H1 (cell line): ENCODE measurements around the gene USP24. TPM values are rescaled to one million over a fixed set of nuclear protein-coding genes. Genes with fewer than 3 reads are reported as not detected.

Source experiments
- CTCF ChIA-PET: fragments of 300-600 bp; sonication (Branson Sonifier 250); formaldehyde crosslinking; loops from one replicate; lab custom pipeline; 2021; ENCODE audit not compliant: partially characterized antibody; lab: Charles Lee
- POLR2A ChIA-PET: fragments of 300-600 bp; sonication (Branson Sonifier 250); formaldehyde crosslinking; loops from one replicate; lab custom pipeline; 2021; ENCODE audit warnings: inconsistent platforms; ENCODE audit not compliant: partially characterized antibody; lab: Charles Lee
- DNase-seq, 2 experiments: peaks; one replicate each; pipeline versions ENCODE4 v3.0.0 to v3.0.0-alpha.2; 2010 to 2022; ENCODE audit warnings: low spot score in 2 of 2, low read depth in 1 of 2, mixed read lengths in 1 of 2
- FAIRE-seq: peaks from 2 replicates; lab custom pipeline; 2011; peaks lifted over from hg19 to GRCh38; lab: Jason Lieb, UNC
- H2AFZ ChIP-seq: 2 replicates; pipeline ENCODE4 v1.8.1; 2012; ENCODE audit warnings: low read length, inconsistent platforms
- H2AK5ac ChIP-seq: 2 replicates; pipeline ENCODE4 v1.6.1; 2013; ENCODE audit warnings: low read depth, low read length
- H2BK120ac ChIP-seq: replicated peaks from 2 replicates; pipeline ENCODE3; 2013; ENCODE audit warnings: low read depth, low read length, inconsistent platforms
- H2BK12ac ChIP-seq: 2 replicates; pipeline ENCODE4 v1.6.1; 2013; ENCODE audit warnings: low read depth, low read length
- H2BK15ac ChIP-seq: 2 replicates; pipeline ENCODE4 v1.6.1; 2013; ENCODE audit warnings: low read length
- H2BK20ac ChIP-seq: 2 replicates; pipeline ENCODE4 v1.6.1; 2013; ENCODE audit warnings: low read length
- H2BK5ac ChIP-seq: 2 replicates; pipeline ENCODE4 v1.6.1; 2013; ENCODE audit warnings: low read depth, low read length
- H3K14ac ChIP-seq: 2 replicates; pipeline ENCODE4 v1.6.1; 2013; ENCODE audit warnings: inconsistent platforms; ENCODE audit not compliant: insufficient read length
- H3K18ac ChIP-seq: 2 replicates; pipeline ENCODE4 v1.6.1; 2013; ENCODE audit warnings: low read length; ENCODE audit errors: extremely low read depth
- H3K23ac ChIP-seq: 2 replicates; pipeline ENCODE4 v1.6.1; 2013; ENCODE audit warnings: inconsistent platforms; ENCODE audit not compliant: insufficient read length
- H3K23me2 ChIP-seq: 2 replicates; pipeline ENCODE4 v1.6.1; 2013; ENCODE audit warnings: low read depth, low read length
- H3K27ac ChIP-seq: 2 replicates; pipeline ENCODE4 v1.6.1; 2011; ENCODE audit warnings: low read depth, low read length, inconsistent platforms
- H3K27me3 ChIP-seq, 4 experiments: replicated peaks in 1 of 4; 1 replicate in 1 of 4; 2 replicates in 3 of 4; pipeline versions ENCODE4 v1.6.1 to v1.8.1; 2011 to 2013; ENCODE audit warnings: low read length in 3 of 4, mild to moderate bottlenecking in 3 of 4, inconsistent platforms in 2 of 4, mixed read lengths in 2 of 4, moderate library complexity in 1 of 4; ENCODE audit not compliant: control insufficient read depth in 3 of 4, insufficient read depth in 3 of 4; ENCODE audit errors: extremely low read depth in 1 of 4
- H3K36me3 ChIP-seq, 4 experiments: 2 replicates each; pipeline versions ENCODE4 v1.6.1 to v1.8.1; 2011 to 2013; ENCODE audit warnings: mild to moderate bottlenecking in 4 of 4, low read length in 3 of 4, moderate library complexity in 2 of 4, control low read depth in 1 of 4, inconsistent platforms in 1 of 4; ENCODE audit not compliant: insufficient read depth in 4 of 4, control insufficient read depth in 2 of 4
- H3K4ac ChIP-seq: replicated peaks from 2 replicates; pipeline ENCODE3; 2013; ENCODE audit warnings: low read length, low read depth, mixed read lengths, inconsistent platforms; ENCODE audit not compliant: insufficient read length
- H3K4me1 ChIP-seq, 4 experiments: replicated peaks in 1 of 4; 1 replicate in 1 of 4; 2 replicates in 3 of 4; pipeline versions ENCODE4 v1.6.1 to v1.8.1; 2011 to 2013; ENCODE audit warnings: low read length in 3 of 4, inconsistent platforms in 2 of 4, mixed read lengths in 1 of 4; ENCODE audit not compliant: insufficient read depth in 4 of 4, control insufficient read depth in 3 of 4
- H3K4me2 ChIP-seq, 2 experiments: 2 replicates each; pipeline versions ENCODE4 v1.6.1 to v1.8.1; 2011 to 2013; ENCODE audit warnings: low read depth in 2 of 2, low read length in 2 of 2, control low read depth in 1 of 2, inconsistent platforms in 1 of 2, mild to moderate bottlenecking in 1 of 2; ENCODE audit not compliant: insufficient read depth in 1 of 2
- H3K4me3 ChIP-seq, 4 experiments: fragments of 200-600, 300-600 bp in 1 of 4; sonication (generic), shearing (Covaris generic), sonication (Bioruptor Twin) in 1 of 4; 2 replicates each; pipeline versions ENCODE4 v1.5.1 to v1.8.1; 2011 to 2016; ENCODE audit warnings: low read length in 4 of 4, low read depth in 3 of 4, control low read depth in 2 of 4, inconsistent platforms in 2 of 4, mild to moderate bottlenecking in 2 of 4, mixed read lengths in 1 of 4, moderate library complexity in 1 of 4; ENCODE audit not compliant: insufficient read depth in 2 of 4; ENCODE audit errors: extremely low read depth in 1 of 4
- H3K56ac ChIP-seq: replicated peaks from 2 replicates; pipeline ENCODE3; 2013; ENCODE audit warnings: low read depth, mild to moderate bottlenecking, mixed read lengths, low read length, inconsistent platforms; ENCODE audit not compliant: insufficient read length
- H3K79me1 ChIP-seq: 2 replicates; pipeline ENCODE4 v1.6.1; 2013; ENCODE audit warnings: low read depth, low read length, control low read depth
- H3K79me2 ChIP-seq, 2 experiments: 2 replicates each; pipeline versions ENCODE4 v1.6.1 to v1.8.1; 2012 to 2013; ENCODE audit warnings: low read length in 2 of 2, mild to moderate bottlenecking in 2 of 2, inconsistent platforms in 1 of 2; ENCODE audit not compliant: insufficient read depth in 2 of 2, control insufficient read depth in 1 of 2
- H3K9ac ChIP-seq, 4 experiments: replicated peaks in 1 of 4; 1 replicate in 1 of 4; 2 replicates in 3 of 4; pipeline versions ENCODE4 v1.6.1 to v1.8.1; 2011 to 2013; ENCODE audit warnings: low read depth in 3 of 4, low read length in 3 of 4, control low read depth in 2 of 4, mild to moderate bottlenecking in 2 of 4, moderate library complexity in 2 of 4, inconsistent platforms in 1 of 4; ENCODE audit errors: extremely low read depth in 1 of 4
- H3K9me3 ChIP-seq, 2 experiments: 2 replicates each; pipeline versions ENCODE4 v1.6.1 to v1.8.1; 2012 to 2013; ENCODE audit warnings: mild to moderate bottlenecking in 2 of 2, moderate library complexity in 2 of 2, control low read depth in 1 of 2, inconsistent platforms in 1 of 2, low read depth in 1 of 2, low read length in 1 of 2, mixed read lengths in 1 of 2; ENCODE audit not compliant: insufficient read depth in 2 of 2
- H4K20me1 ChIP-seq, 2 experiments: replicated peaks in 1 of 2; 2 replicates each; pipeline versions ENCODE3 to v1.8.1; 2011 to 2013; ENCODE audit warnings: inconsistent platforms in 2 of 2, low read length in 2 of 2, mild to moderate bottlenecking in 1 of 2; ENCODE audit not compliant: insufficient read depth in 2 of 2, control insufficient read depth in 1 of 2
- H4K5ac ChIP-seq: 2 replicates; pipeline ENCODE4 v1.6.1; 2013; ENCODE audit warnings: low read length, low read depth, mixed read lengths, inconsistent platforms; ENCODE audit not compliant: insufficient read length
- H4K8ac ChIP-seq: 2 replicates; pipeline ENCODE4 v1.8.0; 2013; ENCODE audit warnings: mild to moderate bottlenecking, moderate library complexity, low read length, inconsistent platforms; ENCODE audit not compliant: insufficient read depth; ENCODE audit errors: extremely low read depth
- H4K91ac ChIP-seq: replicated peaks from 2 replicates; pipeline ENCODE3; 2013; ENCODE audit warnings: low read length, mixed read lengths, inconsistent platforms; ENCODE audit not compliant: insufficient read length
- EZH2 ChIP-seq: fragments of 200-600 bp; sonication (generic); IDR thresholded peaks from 2 replicates; pipeline ENCODE4 v1.7.1; 2012; ENCODE audit warnings: low read depth, mild to moderate bottlenecking, moderate library complexity, low read length, inconsistent platforms; ENCODE audit not compliant: severe bottlenecking
- HDAC2 ChIP-seq, 2 experiments: fragments of 300-600 bp in 1 of 2; sonication (generic) in 1 of 2; IDR thresholded peaks; 2 replicates each; pipeline ENCODE4 v1.6.1; 2011 to 2012; ENCODE audit warnings: low read depth in 2 of 2, low read length in 2 of 2, mild to moderate bottlenecking in 2 of 2, moderate library complexity in 2 of 2, borderline replicate concordance in 1 of 2, inconsistent platforms in 1 of 2
- POLR2A ChIP-seq, 2 experiments: IDR thresholded peaks; 1 replicate in 1 of 2; 2 replicates in 1 of 2; pipeline ENCODE4 v1.6.1; 2011; ENCODE audit warnings: low read depth in 2 of 2, low read length in 2 of 2, mild to moderate bottlenecking in 2 of 2; ENCODE audit errors: control extremely low read depth in 1 of 2
- RAD21 ChIP-seq, 2 experiments: IDR thresholded peaks in 1 of 2; conservative IDR thresholded peaks in 1 of 2; 2 replicates each; pipeline ENCODE4 v1.6.1; 2011; ENCODE audit warnings: low read depth in 2 of 2, low read length in 2 of 2, improper control_type of control experiment in 1 of 2, inconsistent platforms in 1 of 2, mild to moderate bottlenecking in 1 of 2, moderate library complexity in 1 of 2
- ZNF274 ChIP-seq: IDR thresholded peaks from 2 replicates; pipeline ENCODE4 v1.7.0; 2012; ENCODE audit warnings: low read length, borderline replicate concordance; ENCODE audit errors: extremely low read depth
- WGBS, 2 experiments: shearing (Covaris generic) in 1 of 2; methylation state at CpG; one replicate each; pipeline versions ENCODE4 v1.1.6 to v1.1.7; 2013 to 2015; ENCODE audit warnings: low lambda C conversion rate in 2 of 2, mixed read lengths in 2 of 2, inconsistent platforms in 1 of 2, low coverage in 1 of 2, missing lambda C conversion rate in 1 of 2; ENCODE audit not compliant: insufficient replicate concordance in 2 of 2, insufficient coverage in 1 of 2, insufficient read length in 1 of 2; ENCODE audit errors: extremely low coverage in 1 of 2, missing lambda C conversion rate in 1 of 2; 5-methylcytosine and 5-hydroxymethylcytosine counted together
- polyA plus RNA-seq, 7 experiments: library from polyadenylated mRNA; depleted of rRNA in 3 of 7; stranded (reverse) in 5 of 7; unstranded in 2 of 7; fragments of >200 nt in 5 of 7; fragments of 200-250 nt in 2 of 7; gene quantifications; 1 replicate in 5 of 7; 2 replicates in 1 of 7; 4 replicates in 1 of 7; pipeline versions ENCODE4 v1.2.1 to v1.2.3, GENCODE V29; 2011 to 2013; ENCODE audit warnings: missing spikeins in 2 of 7, mixed read lengths in 2 of 7
- total RNA-seq: library from RNA; stranded (reverse); fragmentation: NEBNext Ultra II Directional; extraction: Animal tissue kit (Norgen Biotek cat#: 25700); gene quantifications from 2 replicates; pipeline ENCODE4 v1.2.1, GENCODE V29; 2021

The USP24 gene
- total and polyA plus RNA-seq, 2 of the 8 experiments (the other 6 are each of a cell fraction or from before 2014, with no cell fraction given), result 11.1 to 34.6 TPM

- Histone ChIP-seq H2BK20ac (no peak overlapping the region), H3K56ac (no peak overlapping the region), H2AFZ (no peak overlapping the region), H4K8ac (no peak overlapping the region), H3K9me3 (no peaks in the 10 kb centered on the region), H3K4me1 (no peaks in the 10 kb centered on the region), H3K4me3 (no peak overlapping the region), H3K9ac (no peak overlapping the region), H3K14ac (no peak overlapping the region), H3K79me1 (no peaks in the 10 kb centered on the region), H3K23ac (no peak overlapping the region), H3K4me2 (no peak overlapping the region), H2BK15ac (no peak overlapping the region), H3K23me2 (no peaks in the 10 kb centered on the region), H4K20me1 (no peaks in the 10 kb centered on the region), H3K27me3 (no peaks in the 10 kb centered on the region), H3K27ac (no peak overlapping the region), H3K4ac (no peak overlapping the region), H4K5ac (no peak overlapping the region), H2BK5ac (no peak overlapping the region), H3K36me3 (peaks cover 2 to 59% (median 30%) of the 10 kb centered on the region in 4 experiments), H3K18ac (no peak overlapping the region), H2BK120ac (no peak overlapping the region), H2BK12ac (no peak overlapping the region), H2AK5ac (no peak overlapping the region), H4K91ac (no peak overlapping the region), H3K79me2 (no peaks in the 10 kb centered on the region)
- TF ChIP-seq RAD21 (IDR thresholded peaks at IDR 0.05 in 1 of 2, conservative IDR thresholded peaks at IDR 0.05 in 1 of 2; ENCODE audit: low read depth in 2 of 2, low read length in 2 of 2), result no peak
- no peak for TF ChIP-seq POLR2A (IDR thresholded peaks at IDR 0.05; ENCODE audit: control extremely low read depth in 1 of 2, low read depth in 2 of 2, low read length in 2 of 2)
- TF ChIP-seq HDAC2 (IDR thresholded peaks at IDR 0.05; ENCODE audit: borderline replicate concordance in 1 of 2, low read depth in 2 of 2, low read length in 2 of 2), result no peak
- no peak for TF ChIP-seq ZNF274
- TF ChIP-seq EZH2, result no peak
- FAIRE-seq (no peak), DNase-seq (no peak)
- CTCF ChIA-PET, result interaction anchor here (0.5 kb wide), 1 partner anchor 21 kb away, joined by 3 read pairs; no protein-coding TSS in a partner anchor
- 78% methylated on average over 6 of the region's 6 CpGs; no CpG with 5 or more reads in 1 of the 2 experiments for WGBS, 2 experiments
- POLR2A ChIA-PET, result no interaction called here
Measured at GRCh38 chr1:55107101-55107500, 108.1 kb downstream of the USP24 start.
